Mammary epithelial cell (primary cell): ENCODE measurements around the gene RWDD2A.

Source experiments
- CTCF ChIP-seq, 2 donors: IDR thresholded peaks in 1 of 2; conservative IDR thresholded peaks in 1 of 2; 2 replicates each; pipeline ENCODE4 v1.5.1; 2011 to 2012; ENCODE audit warnings: inconsistent platforms in 2 of 2, low read length in 2 of 2, mild to moderate bottlenecking in 2 of 2, control low read depth in 1 of 2, low read depth in 1 of 2; ENCODE audit not compliant: insufficient read depth in 1 of 2; ENCODE audit errors: extremely low read depth in 1 of 2
- EZH2 ChIP-seq: IDR thresholded peaks from 2 replicates; pipeline ENCODE4 v1.6.1; 2012; ENCODE audit warnings: low read length, inconsistent platforms, borderline replicate concordance

- TF ChIP-seq EZH2 (no peak), CTCF (conservative IDR thresholded peaks at IDR 0.05 in 1 of 2, IDR thresholded peaks at IDR 0.05 in 1 of 2; ENCODE audit: extremely low read depth in 1 of 2, insufficient read depth in 1 of 2, low read depth in 1 of 2, low read length in 2 of 2) (no peak)
Measured at GRCh38 chr6:83167726-83168278, 25.4 kb upstream of the RWDD2A start.
